HepG2 (cell line): ENCODE measurements around the gene TBC1D22A. TPM values are rescaled to one million over a fixed set of nuclear protein-coding genes. Genes with fewer than 3 reads are reported as not detected.

Experiments used
- CCDC6 ChIP-seq: sonication (generic); formaldehyde crosslinking; IDR thresholded peaks from 2 replicates; pipeline ENCODE4 v1.8.1; 2022; ENCODE audit warnings: mild to moderate bottlenecking, missing genetic modification reagents, moderate library complexity
- ELF3 ChIP-seq: IDR thresholded peaks from 2 replicates; pipeline ENCODE4 v1.6.1; 2016; ENCODE audit warnings: missing genetic modification reagents, missing compliant biosample characterization
- ISL2 ChIP-seq: sonication (generic); formaldehyde crosslinking; IDR thresholded peaks from 2 replicates; pipeline ENCODE4 v1.5.0; 2020; ENCODE audit warnings: missing genetic modification reagents
- KMT2B ChIP-seq: IDR thresholded peaks from 2 replicates; pipeline ENCODE4 v1.6.1; 2016; ENCODE audit warnings: missing genetic modification reagents, missing compliant biosample characterization
- MXD4 ChIP-seq: IDR thresholded peaks from 2 replicates; pipeline ENCODE4 v1.6.1; 2016; ENCODE audit warnings: mild to moderate bottlenecking, missing biosample characterization, missing genetic modification reagents
- PHB2 ChIP-seq: fragments of 450-650 bp; IDR thresholded peaks from 2 replicates; pipeline ENCODE4 v1.6.1; 2018; ENCODE audit not compliant: partially characterized antibody
- SALL1 ChIP-seq: sonication (generic); formaldehyde crosslinking; IDR thresholded peaks from 2 replicates; pipeline ENCODE4 v1.8.0; 2022; ENCODE audit warnings: mild to moderate bottlenecking, missing genetic modification reagents
- SETDB1 ChIP-seq: sonication (generic); formaldehyde crosslinking; IDR thresholded peaks from 2 replicates; pipeline ENCODE4 v1.5.1; 2020; ENCODE audit warnings: missing genetic modification reagents, mild to moderate bottlenecking, borderline replicate concordance
- SMAD3 ChIP-seq: sonication (generic); formaldehyde crosslinking; IDR thresholded peaks from 2 replicates; pipeline ENCODE4 v1.4.0; 2020; ENCODE audit warnings: missing genetic modification reagents
- SP4 ChIP-seq: sonication (generic); formaldehyde crosslinking; IDR thresholded peaks from 2 replicates; pipeline ENCODE4 v1.8.1; 2023; ENCODE audit warnings: mild to moderate bottlenecking, missing genetic modification reagents
- TARDBP ChIP-seq: sonication (generic); formaldehyde crosslinking; IDR thresholded peaks from 2 replicates; pipeline ENCODE4 v1.8.0; 2022; ENCODE audit warnings: mild to moderate bottlenecking, missing genetic modification reagents
- TBX3 ChIP-seq: fragments of 450-650 bp; IDR thresholded peaks from 2 replicates; pipeline ENCODE4 v1.6.1; 2017; ENCODE audit warnings: antibody characterized with exemption, mild to moderate bottlenecking, inconsistent platforms, borderline replicate concordance
- XRCC5 ChIP-seq: fragments of 200-400 bp; formaldehyde crosslinking; optimal IDR thresholded peaks from 2 replicates; pipeline ENCODE3; 2017; ENCODE audit warnings: mild to moderate bottlenecking, low read length
- ZNF232 ChIP-seq: sonication (generic); formaldehyde crosslinking; IDR thresholded peaks from 2 replicates; pipeline ENCODE4 v1.4.0; 2020; ENCODE audit warnings: missing genetic modification reagents, borderline replicate concordance
- ZNF274 ChIP-seq: sonication (generic); formaldehyde crosslinking; IDR thresholded peaks from 2 replicates; pipeline ENCODE4 v1.5.1; 2020; ENCODE audit warnings: mild to moderate bottlenecking, missing genetic modification reagents
- ZNF292 ChIP-seq: sonication (generic); formaldehyde crosslinking; IDR thresholded peaks from 2 replicates; pipeline ENCODE4 v1.8.1; 2022; ENCODE audit warnings: mild to moderate bottlenecking, low read depth, missing genetic modification reagents, borderline replicate concordance
- ZNF441 ChIP-seq: sonication (generic); formaldehyde crosslinking; IDR thresholded peaks from 2 replicates; pipeline ENCODE4 v1.7.0; 2021; ENCODE audit warnings: missing genetic modification reagents, borderline replicate concordance
- polyA plus RNA-seq, 8 experiments: library from polyadenylated mRNA; depleted of rRNA in 3 of 8; stranded (reverse) in 7 of 8; unstranded in 1 of 8; fragments of >200 nt; fragmentation: Illumina TruSeq in 4 of 8; extraction: Trizol in 4 of 8; gene quantifications; 2 replicates each; pipeline versions ENCODE4 v1.2.1 to v1.2.3, GENCODE V29; 2011 to 2016; ENCODE audit warnings: low read depth in 4 of 8, missing spikeins in 1 of 8, mixed read lengths in 1 of 8; ENCODE audit not compliant: insufficient read depth in 1 of 8
- total RNA-seq, 5 experiments: library from RNA; depleted of rRNA; stranded (reverse); fragments of >200 nt; fragmentation: Illumina TruSeq; extraction: Trizol; gene quantifications; 2 replicates each; pipeline ENCODE4 v1.2.3, GENCODE V29; 2016; ENCODE audit warnings: low read depth in 1 of 5
- TF ChIP-seq, protein P1 (sequence below): sonication (generic); formaldehyde crosslinking; IDR thresholded peaks from 2 replicates; pipeline ENCODE4 v1.4.0; 2020; ENCODE audit warnings: missing genetic modification reagents, borderline replicate concordance
- TF ChIP-seq, protein P2 (sequence below): sonication (generic); formaldehyde crosslinking; IDR thresholded peaks from 2 replicates; pipeline ENCODE4 v1.4.0; 2020; ENCODE audit warnings: missing genetic modification reagents, mild to moderate bottlenecking, borderline replicate concordance
- TF ChIP-seq, protein P3 (sequence below): sonication (generic); formaldehyde crosslinking; IDR thresholded peaks from 2 replicates; pipeline ENCODE4 v1.5.1; 2020; ENCODE audit warnings: missing genetic modification reagents, mild to moderate bottlenecking, borderline replicate concordance
- TF ChIP-seq, protein P4 (sequence below): sonication (generic); formaldehyde crosslinking; IDR thresholded peaks from 2 replicates; pipeline ENCODE4 v1.5.0; 2020; ENCODE audit warnings: missing genetic modification reagents

Gene TBC1D22A
- total and polyA plus RNA-seq, 2 of the 13 experiments (the other 11 are each of a cell fraction or from before 2014, with no cell fraction given), result 17.3 to 18.0 TPM

DNA sequence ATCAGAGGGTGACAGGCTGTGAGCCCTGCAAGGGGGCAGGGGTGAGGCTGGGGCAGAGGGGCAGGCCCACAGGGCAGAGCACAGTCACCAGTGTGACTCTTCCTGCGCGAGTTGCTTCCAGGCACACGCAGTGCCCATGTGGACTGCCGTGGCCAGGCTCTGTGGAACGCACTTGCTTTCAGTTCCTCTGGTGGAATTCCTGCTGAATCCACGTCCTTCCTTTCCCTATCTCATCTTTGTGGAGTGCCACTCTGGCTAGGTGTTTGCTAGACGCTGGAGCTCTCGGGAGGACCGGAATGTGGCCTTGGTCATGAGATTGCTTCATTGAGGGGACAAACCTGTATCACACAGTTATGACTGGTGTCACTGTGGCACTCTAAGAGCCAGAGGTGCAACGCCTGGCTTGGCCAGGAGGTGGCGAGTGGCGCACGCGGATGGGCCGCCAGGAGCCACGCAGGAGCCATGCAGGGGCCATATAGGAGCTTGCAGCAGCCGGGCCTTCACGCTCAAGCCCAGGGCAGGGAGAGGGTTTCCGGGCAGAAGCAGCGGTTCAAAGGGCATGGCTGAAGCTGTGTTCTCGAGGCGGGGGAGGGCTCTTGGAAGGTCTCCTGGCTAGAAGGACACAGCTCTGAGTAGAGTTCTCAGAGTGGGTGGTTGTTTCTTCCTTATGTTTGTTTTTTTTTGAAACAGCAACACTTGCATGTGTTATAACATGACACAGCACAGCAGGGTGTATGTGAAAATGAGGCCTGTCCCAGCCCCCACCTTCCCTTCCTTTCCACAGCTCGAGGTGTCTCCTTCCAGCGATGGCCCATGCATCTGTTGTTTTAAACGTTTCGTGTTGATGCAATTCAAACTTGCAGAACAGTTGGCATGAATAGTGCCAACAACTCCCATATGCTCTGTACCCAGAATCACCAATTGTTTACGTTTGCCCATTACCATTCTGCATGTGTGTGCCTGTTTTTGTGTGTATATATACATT lies 36.2 kb downstream of the TBC1D22A start (continued):
- TF ChIP-seq CCDC6 (CRISPR knock-in tag), result peak; percentile 83; the same call in 1 of the 2 replicates
- TF ChIP-seq ELF3, result peak; percentile 67
- TF ChIP-seq ZNF232, result peak; percentile 82; the same call in 1 of the 2 replicates
- peak; percentile 97 for TF ChIP-seq XRCC5
- TF ChIP-seq SALL1 (CRISPR knock-in tag), result peak; percentile 98
- TF ChIP-seq, protein P1, sequence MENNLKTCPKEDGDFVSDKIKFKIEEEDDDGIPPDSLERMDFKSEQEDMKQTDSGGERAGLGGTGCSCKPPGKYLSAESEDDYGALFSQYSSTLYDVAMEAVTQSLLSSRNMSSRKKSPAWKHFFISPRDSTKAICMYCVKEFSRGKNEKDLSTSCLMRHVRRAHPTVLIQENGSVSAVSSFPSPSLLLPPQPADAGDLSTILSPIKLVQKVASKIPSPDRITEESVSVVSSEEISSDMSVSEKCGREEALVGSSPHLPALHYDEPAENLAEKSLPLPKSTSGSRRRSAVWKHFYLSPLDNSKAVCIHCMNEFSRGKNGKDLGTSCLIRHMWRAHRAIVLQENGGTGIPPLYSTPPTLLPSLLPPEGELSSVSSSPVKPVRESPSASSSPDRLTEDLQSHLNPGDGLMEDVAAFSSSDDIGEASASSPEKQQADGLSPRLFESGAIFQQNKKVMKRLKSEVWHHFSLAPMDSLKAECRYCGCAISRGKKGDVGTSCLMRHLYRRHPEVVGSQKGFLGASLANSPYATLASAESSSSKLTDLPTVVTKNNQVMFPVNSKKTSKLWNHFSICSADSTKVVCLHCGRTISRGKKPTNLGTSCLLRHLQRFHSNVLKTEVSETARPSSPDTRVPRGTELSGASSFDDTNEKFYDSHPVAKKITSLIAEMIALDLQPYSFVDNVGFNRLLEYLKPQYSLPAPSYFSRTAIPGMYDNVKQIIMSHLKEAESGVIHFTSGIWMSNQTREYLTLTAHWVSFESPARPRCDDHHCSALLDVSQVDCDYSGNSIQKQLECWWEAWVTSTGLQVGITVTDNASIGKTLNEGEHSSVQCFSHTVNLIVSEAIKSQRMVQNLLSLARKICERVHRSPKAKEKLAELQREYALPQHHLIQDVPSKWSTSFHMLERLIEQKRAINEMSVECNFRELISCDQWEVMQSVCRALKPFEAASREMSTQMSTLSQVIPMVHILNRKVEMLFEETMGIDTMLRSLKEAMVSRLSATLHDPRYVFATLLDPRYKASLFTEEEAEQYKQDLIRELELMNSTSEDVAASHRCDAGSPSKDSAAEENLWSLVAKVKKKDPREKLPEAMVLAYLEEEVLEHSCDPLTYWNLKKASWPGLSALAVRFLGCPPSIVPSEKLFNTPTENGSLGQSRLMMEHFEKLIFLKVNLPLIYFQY, result no peak
- TF ChIP-seq, protein P2, sequence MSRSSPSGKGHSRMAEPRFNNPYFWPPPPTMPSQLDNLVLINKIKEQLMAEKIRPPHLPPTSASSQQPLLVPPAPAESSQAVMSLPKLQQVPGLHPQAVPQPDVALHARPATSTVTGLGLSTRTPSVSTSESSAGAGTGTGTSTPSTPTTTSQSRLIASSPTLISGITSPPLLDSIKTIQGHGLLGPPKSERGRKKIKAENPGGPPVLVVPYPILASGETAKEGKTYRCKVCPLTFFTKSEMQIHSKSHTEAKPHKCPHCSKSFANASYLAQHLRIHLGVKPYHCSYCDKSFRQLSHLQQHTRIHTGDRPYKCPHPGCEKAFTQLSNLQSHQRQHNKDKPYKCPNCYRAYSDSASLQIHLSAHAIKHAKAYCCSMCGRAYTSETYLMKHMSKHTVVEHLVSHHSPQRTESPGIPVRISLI, result peak; percentile 57; the same call in 1 of the 2 replicates
- peak; percentile 84 for TF ChIP-seq SMAD3 (CRISPR knock-in tag)
- TF ChIP-seq SETDB1, result no peak
- peak; percentile 89; the same call in 1 of the 2 replicates for TF ChIP-seq ZNF292 (CRISPR knock-in tag)
- TF ChIP-seq, protein P3, sequence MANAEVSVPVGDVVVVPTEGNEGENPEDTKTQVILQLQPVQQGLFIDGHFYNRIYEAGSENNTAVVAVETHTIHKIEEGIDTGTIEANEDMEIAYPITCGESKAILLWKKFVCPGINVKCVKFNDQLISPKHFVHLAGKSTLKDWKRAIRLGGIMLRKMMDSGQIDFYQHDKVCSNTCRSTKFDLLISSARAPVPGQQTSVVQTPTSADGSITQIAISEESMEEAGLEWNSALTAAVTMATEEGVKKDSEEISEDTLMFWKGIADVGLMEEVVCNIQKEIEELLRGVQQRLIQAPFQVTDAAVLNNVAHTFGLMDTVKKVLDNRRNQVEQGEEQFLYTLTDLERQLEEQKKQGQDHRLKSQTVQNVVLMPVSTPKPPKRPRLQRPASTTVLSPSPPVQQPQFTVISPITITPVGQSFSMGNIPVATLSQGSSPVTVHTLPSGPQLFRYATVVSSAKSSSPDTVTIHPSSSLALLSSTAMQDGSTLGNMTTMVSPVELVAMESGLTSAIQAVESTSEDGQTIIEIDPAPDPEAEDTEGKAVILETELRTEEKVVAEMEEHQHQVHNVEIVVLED (CRISPR knock-in tag), result peak; percentile 57; the same call in 1 of the 2 replicates
- TF ChIP-seq TBX3, result peak; percentile 18; the same call in 1 of the 2 replicates
- no peak for TF ChIP-seq PHB2
- TF ChIP-seq MXD4, result 0 out of 2 replicates have a peak, but pooled peaks have one; percentile 69
- TF ChIP-seq ZNF274 (CRISPR knock-in tag), result peak; percentile 79
- no peak for TF ChIP-seq ZNF441 (CRISPR knock-in tag)
- peak; percentile 93 for TF ChIP-seq TARDBP (CRISPR knock-in tag)
- TF ChIP-seq, protein P4, sequence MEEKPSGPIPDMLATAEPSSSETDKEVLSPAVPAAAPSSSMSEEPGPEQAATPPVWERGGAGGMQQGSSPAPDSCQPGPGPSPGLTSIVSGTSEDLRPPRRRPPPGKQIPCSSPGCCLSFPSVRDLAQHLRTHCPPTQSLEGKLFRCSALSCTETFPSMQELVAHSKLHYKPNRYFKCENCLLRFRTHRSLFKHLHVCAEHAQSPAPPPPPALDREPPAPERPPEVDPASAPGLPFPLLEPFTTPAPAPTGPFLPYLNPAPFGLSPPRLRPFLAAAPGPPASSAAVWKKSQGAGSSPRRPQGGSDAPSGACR (CRISPR knock-in tag), result peak; percentile 80
- TF ChIP-seq KMT2B (CRISPR knock-in tag), result peak; percentile 73
- no peak for TF ChIP-seq SP4
- TF ChIP-seq ISL2 (CRISPR knock-in tag), result peak; percentile 77; the same call in 1 of the 2 replicates
